ENCODE measurements around the gene IL6ST. TPM values are rescaled to one million over a fixed set of nuclear protein-coding genes. Genes with fewer than 3 reads are reported as not detected.

Gene IL6ST
- total RNA-seq, 2 experiments from 2014 or later, result 377 to 404 TPM

DNA sequence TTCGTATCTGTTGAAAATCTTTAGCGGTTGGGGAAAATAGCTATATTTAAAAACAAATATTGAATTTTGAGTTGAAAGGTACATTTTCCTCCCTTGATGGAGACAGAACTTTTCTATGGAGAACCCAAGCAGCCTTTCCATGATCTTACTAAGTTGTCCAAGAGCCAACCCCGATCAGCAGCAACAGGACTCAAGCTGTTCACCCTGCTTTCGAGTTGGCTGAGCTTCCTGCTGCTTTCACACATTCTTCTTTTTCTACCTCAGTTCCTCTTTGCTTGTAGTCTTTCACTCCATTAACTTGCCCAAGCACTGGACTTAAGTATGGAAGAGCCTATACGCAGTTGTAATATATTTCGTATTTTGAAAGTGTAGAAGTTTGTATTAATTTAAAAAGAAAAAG is 59.4 kb downstream of the IL6ST start:
- peaks cover 46% of the 10 kb centered on the region for H3K36me3 Mint-ChIP-seq (ENCODE audit: low read depth)
- H3K27ac Mint-ChIP-seq, result peak overlapping the region; percentile 62
- CTCF ChIA-PET, result interaction anchor here (1.1 to 2.9 kb wide), 4 partner anchors 12 to 265 kb away, joined by 3 to 22 read pairs (median 5); no protein-coding TSS in a partner anchor

DNA sequence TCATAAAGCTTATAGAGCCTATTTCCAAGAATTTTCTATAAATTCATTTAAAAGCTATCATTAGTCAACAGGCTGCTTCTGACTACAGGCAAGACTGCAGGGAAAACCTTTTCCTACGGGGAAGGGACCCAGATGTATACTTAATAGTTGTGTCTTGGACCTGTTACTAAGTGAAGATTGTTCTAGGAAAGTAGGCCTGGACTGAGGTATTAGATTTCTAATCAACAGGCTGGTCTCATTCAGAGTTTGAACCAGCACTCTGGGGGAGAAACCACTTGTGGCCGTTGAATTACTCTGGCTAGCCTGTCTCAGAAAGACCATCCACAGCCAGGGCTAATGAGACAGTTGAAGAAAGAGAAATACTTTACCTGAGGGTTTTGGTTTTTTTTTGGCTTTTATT is 60.0 kb downstream of the IL6ST start:
- Histone ChIP-seq H3K4me3 (ENCODE audit: low read length) (no peak overlapping the region), H3K4me1 (ENCODE audit: insufficient read depth, low read length) (no peaks in the 10 kb centered on the region), H3K36me3 (ENCODE audit: insufficient read depth, low read length) (peaks cover 13% of the 10 kb centered on the region), H3K27ac (ENCODE audit: low read depth in 1 of 2, low read length in 2 of 2) (no peak overlapping the region), H3K27me3 (ENCODE audit: control insufficient read depth in 1 of 2, insufficient read depth in 2 of 2, low read length in 2 of 2) (no peaks in the 10 kb centered on the region), H3K9me3 (ENCODE audit: control insufficient read depth in 1 of 2, insufficient read depth in 1 of 2, low read length in 2 of 2) (no peaks in the 10 kb centered on the region)
- ATAC-seq (ENCODE audit: poor library complexity) (no peak), DNase-seq (no peak)
- H3K36me3 Mint-ChIP-seq (ENCODE audit: low read depth), result peaks cover 39% of the 10 kb centered on the region
- POLR2A ChIA-PET, result interaction anchor here (0.9 kb wide), 2 partner anchors 21 to 891 kb away, joined by 3 read pairs; no protein-coding TSS in a partner anchor
- H3K4me1 Mint-ChIP-seq (ENCODE audit: low read depth), result peaks cover 34% of the 10 kb centered on the region
- no peaks in the 10 kb centered on the region for H3K9me3 Mint-ChIP-seq
- no peak overlapping the region for H3K4me3 Mint-ChIP-seq
- no peak for TF ChIP-seq CTCF (IDR thresholded peaks at IDR 0.05)
- H3K27me3 Mint-ChIP-seq, result no peaks in the 10 kb centered on the region
- H3K27ac Mint-ChIP-seq, result peak overlapping the region; percentile 57
- CTCF ChIA-PET, result interaction anchor here (1.1 to 2.9 kb wide), 3 partner anchors 11 to 265 kb away, joined by 3 to 22 read pairs (median 4); no protein-coding TSS in a partner anchor
- intact Hi-C loops (cut with DNase I, micrococcal nuclease), result loop anchor here (5.0 kb wide), 2 partner anchors 43 to 338 kb away; no protein-coding TSS in a partner anchor

More for the DNA sequence above, 59.4 kb downstream of the IL6ST start:
- H3K27me3 Mint-ChIP-seq, result no peaks in the 10 kb centered on the region
- H3K4me3 Mint-ChIP-seq, result no peak overlapping the region
- POLR2A ChIA-PET, result interaction anchor here (0.9 kb wide), 2 partner anchors 20 to 891 kb away, joined by 3 read pairs; no protein-coding TSS in a partner anchor
- no peak overlapping the region for H3K4me3 ChIP-seq (ENCODE audit: low read length)
- ATAC-seq (ENCODE audit: poor library complexity), result no peak
- H3K9me3 ChIP-seq (ENCODE audit: control insufficient read depth in 1 of 2, insufficient read depth in 1 of 2, low read length in 2 of 2), result no peaks in the 10 kb centered on the region
- DNase-seq, result no peak
- peaks cover 37% of the 10 kb centered on the region for H3K4me1 Mint-ChIP-seq (ENCODE audit: low read depth)
- intact Hi-C loops (cut with DNase I, micrococcal nuclease), result loop anchor here (5.0 kb wide), 2 partner anchors 42 to 337 kb away; no protein-coding TSS in a partner anchor
- H3K36me3 ChIP-seq (ENCODE audit: insufficient read depth, low read length), result peaks cover 19% of the 10 kb centered on the region
- no peak for TF ChIP-seq CTCF (IDR thresholded peaks at IDR 0.05)
- no peaks in the 10 kb centered on the region for H3K27me3 ChIP-seq (ENCODE audit: control insufficient read depth in 1 of 2, insufficient read depth in 2 of 2, low read length in 2 of 2)
- no peak overlapping the region for H3K27ac ChIP-seq (ENCODE audit: low read depth in 1 of 2, low read length in 2 of 2)
- H3K9me3 Mint-ChIP-seq, result no peaks in the 10 kb centered on the region
- no peaks in the 10 kb centered on the region for H3K4me1 ChIP-seq (ENCODE audit: insufficient read depth, low read length)

DNA sequence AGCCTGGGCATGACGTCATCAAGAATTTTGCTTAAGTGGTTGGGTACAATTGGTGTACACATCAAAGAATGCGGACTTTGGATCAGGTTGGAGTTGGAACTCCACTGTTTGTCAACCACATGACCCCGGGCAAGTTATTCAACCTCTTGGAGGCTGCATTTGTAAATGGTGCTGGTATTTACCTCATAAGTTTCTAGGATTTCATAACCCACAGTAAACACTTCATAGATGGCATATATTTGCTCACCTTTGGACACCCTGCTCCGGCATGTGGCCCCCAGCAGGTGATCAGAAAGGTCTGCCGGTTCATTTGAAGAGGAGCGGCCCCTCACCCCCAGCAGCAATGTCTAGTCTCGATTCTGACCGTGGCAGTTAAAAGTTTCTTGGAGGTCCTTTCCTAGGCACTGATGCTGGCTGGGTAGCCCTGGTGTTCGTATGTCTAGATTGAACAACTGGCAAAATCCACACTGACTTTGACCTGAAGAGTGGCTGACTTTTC is 60.6 kb downstream of the IL6ST start:
- Histone ChIP-seq H3K4me1 (ENCODE audit: insufficient read depth, low read length) (no peaks in the 10 kb centered on the region), H3K9me3 (ENCODE audit: control insufficient read depth in 1 of 2, insufficient read depth in 1 of 2, low read length in 2 of 2) (no peaks in the 10 kb centered on the region), H3K27me3 (ENCODE audit: control insufficient read depth in 1 of 2, insufficient read depth in 2 of 2, low read length in 2 of 2) (no peaks in the 10 kb centered on the region), H3K4me3 (ENCODE audit: low read length) (no peak overlapping the region), H3K27ac (ENCODE audit: low read depth in 1 of 2, low read length in 2 of 2) (no peak overlapping the region), H3K36me3 (ENCODE audit: insufficient read depth, low read length) (peaks cover 8% of the 10 kb centered on the region)
- ChIA-PET CTCF (no interaction called here), POLR2A (no interaction called here)
- no peaks in the 10 kb centered on the region for H3K9me3 Mint-ChIP-seq
- no peak for TF ChIP-seq CTCF (IDR thresholded peaks at IDR 0.05)
- no peaks in the 10 kb centered on the region for H3K27me3 Mint-ChIP-seq
- H3K4me1 Mint-ChIP-seq (ENCODE audit: low read depth), result peaks cover 34% of the 10 kb centered on the region
- ATAC-seq (ENCODE audit: poor library complexity) (no peak), DNase-seq (no peak)
- intact Hi-C loops (cut with DNase I, micrococcal nuclease), result no loop called here
- peak overlapping the region; percentile 57 for H3K27ac Mint-ChIP-seq
- no peak overlapping the region for H3K4me3 Mint-ChIP-seq
- H3K36me3 Mint-ChIP-seq (ENCODE audit: low read depth), result peaks cover 34% of the 10 kb centered on the region

Measured in CD4-positive, alpha-beta T cell (primary cell).